ENCODE data around the gene STAT1. TPM values are rescaled to one million over a fixed set of nuclear protein-coding genes. Genes with fewer than 3 reads are reported as not detected.

Gene STAT1
- total and polyA plus RNA-seq, 2 donors: 77.8 to 201 TPM

- no peak for DNase-seq (ENCODE audit: low read depth in 6 of 9, low spot score in 9 of 9)
- H3K27ac ChIP-seq (ENCODE audit: low read depth in 1 of 2, low read length in 1 of 2): no peak overlapping the region
- peaks cover 74 to 97% of the 10 kb centered on the region in 2 donors for H3K36me3 ChIP-seq (ENCODE audit: control insufficient read depth in 2 of 2, insufficient read depth in 2 of 2, low read length in 1 of 2)
These were observed 39.2 kb downstream of the STAT1 start for GRCh38 chr2:190974629-190975361.

GRCh38 chr2:190973726-190974628 is 40.0 kb downstream of the STAT1 start:
- Histone ChIP-seq H3K27ac (ENCODE audit: low read depth in 1 of 2, low read length in 1 of 2) (no peak overlapping the region), H3K4me1 (ENCODE audit: control insufficient read depth in 2 of 2, insufficient read depth in 2 of 2, low read length in 2 of 2) (no peaks in the 10 kb centered on the region), H3K9me3 (ENCODE audit: control insufficient read depth in 2 of 2, insufficient read depth in 1 of 2, low read length in 1 of 2) (no peaks in the 10 kb centered on the region), H3K27me3 (ENCODE audit: control insufficient read depth in 2 of 2, insufficient read depth in 1 of 2, low read length in 1 of 2) (no peaks in the 10 kb centered on the region), H3K4me3 (ENCODE audit: low read length in 2 of 2) (no peak overlapping the region), H3K36me3 (ENCODE audit: control insufficient read depth in 2 of 2, insufficient read depth in 2 of 2, low read length in 1 of 2) (peaks cover 74 to 97% of the 10 kb centered on the region in 2 donors)
- no peak for DNase-seq (ENCODE audit: low read depth in 6 of 9, low spot score in 9 of 9)
- 96% methylated on average over 11 of the region's 11 CpGs for WGBS

More at GRCh38 chr2:190974629-190975361, 39.2 kb downstream of the STAT1 start:
- Histone ChIP-seq H3K9me3 (ENCODE audit: control insufficient read depth in 2 of 2, insufficient read depth in 1 of 2, low read length in 1 of 2) (no peaks in the 10 kb centered on the region), H3K27me3 (ENCODE audit: control insufficient read depth in 2 of 2, insufficient read depth in 1 of 2, low read length in 1 of 2) (no peaks in the 10 kb centered on the region), H3K4me3 (ENCODE audit: low read length in 2 of 2) (no peak overlapping the region), H3K4me1 (ENCODE audit: control insufficient read depth in 2 of 2, insufficient read depth in 2 of 2, low read length in 2 of 2) (peaks cover under 1 to 4% of the 10 kb centered on the region in 2 donors)
- 93% methylated on average over 12 of the region's 12 CpGs for WGBS

- Histone ChIP-seq H3K4me1 (ENCODE audit: control insufficient read depth in 2 of 2, insufficient read depth in 2 of 2, low read length in 2 of 2) (no peaks in the 10 kb centered on the region), H3K9me3 (ENCODE audit: control insufficient read depth in 2 of 2, insufficient read depth in 1 of 2, low read length in 1 of 2) (no peaks in the 10 kb centered on the region), H3K27ac (ENCODE audit: low read depth in 1 of 2, low read length in 1 of 2) (no peak overlapping the region), H3K27me3 (ENCODE audit: control insufficient read depth in 2 of 2, insufficient read depth in 1 of 2, low read length in 1 of 2) (no peaks in the 10 kb centered on the region), H3K36me3 (ENCODE audit: control insufficient read depth in 2 of 2, insufficient read depth in 2 of 2, low read length in 1 of 2) (peaks cover 67 to 96% of the 10 kb centered on the region in 2 donors), H3K4me3 (ENCODE audit: low read length in 2 of 2) (no peak overlapping the region)
- no peak for DNase-seq (ENCODE audit: low read depth in 6 of 9, low spot score in 9 of 9)
- 97% methylated on average over 1 of the region's 1 CpG for WGBS
These were observed 40.7 kb downstream of the STAT1 start for GRCh38 chr2:190973262-190973661.

GRCh38 chr2:190972846-190973245 is 41.1 kb downstream of the STAT1 start:
- H3K27ac ChIP-seq (ENCODE audit: low read depth in 1 of 2, low read length in 1 of 2): no peak overlapping the region
- DNase-seq (ENCODE audit: low read depth in 6 of 9, low spot score in 9 of 9): no peak
- WGBS: 97% methylated on average over 3 of the region's 3 CpGs
- no peaks in the 10 kb centered on the region for H3K27me3 ChIP-seq (ENCODE audit: control insufficient read depth in 2 of 2, insufficient read depth in 1 of 2, low read length in 1 of 2)
- peaks cover 65 to 97% of the 10 kb centered on the region in 2 donors for H3K36me3 ChIP-seq (ENCODE audit: control insufficient read depth in 2 of 2, insufficient read depth in 2 of 2, low read length in 1 of 2)
- no peaks in the 10 kb centered on the region for H3K4me1 ChIP-seq (ENCODE audit: control insufficient read depth in 2 of 2, insufficient read depth in 2 of 2, low read length in 2 of 2)
- no peaks in the 10 kb centered on the region for H3K9me3 ChIP-seq (ENCODE audit: control insufficient read depth in 2 of 2, insufficient read depth in 1 of 2, low read length in 1 of 2)
- H3K4me3 ChIP-seq (ENCODE audit: low read length in 2 of 2): no peak overlapping the region

- Histone ChIP-seq H3K27ac (ENCODE audit: low read depth in 1 of 2, low read length in 1 of 2) (no peak overlapping the region), H3K36me3 (ENCODE audit: control insufficient read depth in 2 of 2, insufficient read depth in 2 of 2, low read length in 1 of 2) (peaks cover 61 to 97% of the 10 kb centered on the region in 2 donors), H3K4me1 (ENCODE audit: control insufficient read depth in 2 of 2, insufficient read depth in 2 of 2, low read length in 2 of 2) (no peaks in the 10 kb centered on the region), H3K9me3 (ENCODE audit: control insufficient read depth in 2 of 2, insufficient read depth in 1 of 2, low read length in 1 of 2) (no peaks in the 10 kb centered on the region), H3K27me3 (ENCODE audit: control insufficient read depth in 2 of 2, insufficient read depth in 1 of 2, low read length in 1 of 2) (no peaks in the 10 kb centered on the region), H3K4me3 (ENCODE audit: low read length in 2 of 2) (no peak overlapping the region)
- DNase-seq (ENCODE audit: low read depth in 6 of 9, low spot score in 9 of 9): no peak
- WGBS: 98% methylated on average over 2 of the region's 2 CpGs
These were observed 41.8 kb downstream of the STAT1 start for GRCh38 chr2:190972213-190972612.

- Histone ChIP-seq H3K9me3 (ENCODE audit: control insufficient read depth in 2 of 2, insufficient read depth in 1 of 2, low read length in 1 of 2) (no peaks in the 10 kb centered on the region), H3K36me3 (ENCODE audit: control insufficient read depth in 2 of 2, insufficient read depth in 2 of 2, low read length in 1 of 2) (peaks cover 53 to 94% of the 10 kb centered on the region in 2 donors), H3K27ac (ENCODE audit: low read depth in 1 of 2, low read length in 1 of 2) (no peak overlapping the region), H3K27me3 (ENCODE audit: control insufficient read depth in 2 of 2, insufficient read depth in 1 of 2, low read length in 1 of 2) (no peaks in the 10 kb centered on the region), H3K4me1 (ENCODE audit: control insufficient read depth in 2 of 2, insufficient read depth in 2 of 2, low read length in 2 of 2) (no peaks in the 10 kb centered on the region), H3K4me3 (ENCODE audit: low read length in 2 of 2) (no peak overlapping the region)
- no peak for DNase-seq (ENCODE audit: low read depth in 6 of 9, low spot score in 9 of 9)
- 82% methylated on average over 5 of the region's 5 CpGs for WGBS
These were observed 43.0 kb downstream of the STAT1 start for GRCh38 chr2:190970873-190971506.

GRCh38 chr2:190970160-190970559 is 43.8 kb downstream of the STAT1 start:
- H3K36me3 ChIP-seq (ENCODE audit: control insufficient read depth in 2 of 2, insufficient read depth in 2 of 2, low read length in 1 of 2): peaks cover 53 to 93% of the 10 kb centered on the region in 2 donors
- no peak overlapping the region for H3K27ac ChIP-seq (ENCODE audit: low read depth in 1 of 2, low read length in 1 of 2)
- H3K4me3 ChIP-seq (ENCODE audit: low read length in 2 of 2): no peak overlapping the region
- no peaks in the 10 kb centered on the region for H3K4me1 ChIP-seq (ENCODE audit: control insufficient read depth in 2 of 2, insufficient read depth in 2 of 2, low read length in 2 of 2)
- no peaks in the 10 kb centered on the region for H3K27me3 ChIP-seq (ENCODE audit: control insufficient read depth in 2 of 2, insufficient read depth in 1 of 2, low read length in 1 of 2)
- DNase-seq (ENCODE audit: low read depth in 6 of 9, low spot score in 9 of 9): no peak
- no peaks in the 10 kb centered on the region for H3K9me3 ChIP-seq (ENCODE audit: control insufficient read depth in 2 of 2, insufficient read depth in 1 of 2, low read length in 1 of 2)
- 94% methylated on average over 3 of the region's 3 CpGs for WGBS

- WGBS: 97% methylated on average over 2 of the region's 2 CpGs
These were observed 45.4 kb downstream of the STAT1 start for GRCh38 chr2:190968522-190968921.

More at GRCh38 chr2:190968522-190968921, 45.4 kb downstream of the STAT1 start:
- Histone ChIP-seq H3K27ac (ENCODE audit: low read depth in 1 of 2, low read length in 1 of 2) (no peak overlapping the region), H3K36me3 (ENCODE audit: control insufficient read depth in 2 of 2, insufficient read depth in 2 of 2, low read length in 1 of 2) (peaks cover 44 to 93% of the 10 kb centered on the region in 2 donors), H3K9me3 (ENCODE audit: control insufficient read depth in 2 of 2, insufficient read depth in 1 of 2, low read length in 1 of 2) (no peaks in the 10 kb centered on the region), H3K4me1 (ENCODE audit: control insufficient read depth in 2 of 2, insufficient read depth in 2 of 2, low read length in 2 of 2) (no peaks in the 10 kb centered on the region), H3K27me3 (ENCODE audit: control insufficient read depth in 2 of 2, insufficient read depth in 1 of 2, low read length in 1 of 2) (no peaks in the 10 kb centered on the region), H3K4me3 (ENCODE audit: low read length in 2 of 2) (no peak overlapping the region)
- no peak for DNase-seq (ENCODE audit: low read depth in 6 of 9, low spot score in 9 of 9)
